GM12891 (cell line): ENCODE results near the gene TRIM8.

Experiments
- DNase-seq: peaks from one replicate; pipeline ENCODE4 v3.0.0; 2011; ENCODE audit warnings: low spot score; ENCODE audit not compliant: insufficient read length
- FAIRE-seq: peaks from 2 replicates; lab custom pipeline; 2011; peaks lifted over from hg19 to GRCh38; lab: Jason Lieb, UNC
- PAX5 ChIP-seq: IDR thresholded peaks from 2 replicates; pipeline ENCODE4 v1.6.1; 2011; ENCODE audit warnings: low read length, moderate library complexity, mild to moderate bottlenecking; ENCODE audit not compliant: insufficient read depth, severe bottlenecking
- POLR2A ChIP-seq: IDR thresholded peaks from 2 replicates; pipeline ENCODE4 v1.6.1; 2011; ENCODE audit warnings: low read depth, low read length, control low read depth
- POLR2AphosphoS5 ChIP-seq: IDR thresholded peaks from 2 replicates; pipeline ENCODE4 v1.6.1; 2011; ENCODE audit warnings: low read depth, low read length, control low read depth
- POU2F2 ChIP-seq: IDR thresholded peaks from 2 replicates; pipeline ENCODE4 v1.6.1; 2011; ENCODE audit warnings: low read depth, mild to moderate bottlenecking, control low read depth, low read length, moderate library complexity
- SPI1 ChIP-seq: IDR thresholded peaks from 2 replicates; pipeline ENCODE4 v1.6.1; 2011; ENCODE audit warnings: low read depth, low read length, control low read depth
- TAF1 ChIP-seq: IDR thresholded peaks from 2 replicates; pipeline ENCODE4 v1.6.1; 2011; ENCODE audit warnings: low read depth, low read length, control low read depth

Gene TRIM8

GRCh38 chr10:102648269-102648888, 4.1 kb downstream of the TRIM8 start:
- DNase-seq (no peak), FAIRE-seq (peak; percentile 45)
- TF ChIP-seq POLR2A (no peak; the same call in 1 of the 2 replicates), SPI1 (no peak), TAF1 (no peak), PAX5 (no peak), POU2F2 (no peak), POLR2AphosphoS5 (no peak)

DNA sequence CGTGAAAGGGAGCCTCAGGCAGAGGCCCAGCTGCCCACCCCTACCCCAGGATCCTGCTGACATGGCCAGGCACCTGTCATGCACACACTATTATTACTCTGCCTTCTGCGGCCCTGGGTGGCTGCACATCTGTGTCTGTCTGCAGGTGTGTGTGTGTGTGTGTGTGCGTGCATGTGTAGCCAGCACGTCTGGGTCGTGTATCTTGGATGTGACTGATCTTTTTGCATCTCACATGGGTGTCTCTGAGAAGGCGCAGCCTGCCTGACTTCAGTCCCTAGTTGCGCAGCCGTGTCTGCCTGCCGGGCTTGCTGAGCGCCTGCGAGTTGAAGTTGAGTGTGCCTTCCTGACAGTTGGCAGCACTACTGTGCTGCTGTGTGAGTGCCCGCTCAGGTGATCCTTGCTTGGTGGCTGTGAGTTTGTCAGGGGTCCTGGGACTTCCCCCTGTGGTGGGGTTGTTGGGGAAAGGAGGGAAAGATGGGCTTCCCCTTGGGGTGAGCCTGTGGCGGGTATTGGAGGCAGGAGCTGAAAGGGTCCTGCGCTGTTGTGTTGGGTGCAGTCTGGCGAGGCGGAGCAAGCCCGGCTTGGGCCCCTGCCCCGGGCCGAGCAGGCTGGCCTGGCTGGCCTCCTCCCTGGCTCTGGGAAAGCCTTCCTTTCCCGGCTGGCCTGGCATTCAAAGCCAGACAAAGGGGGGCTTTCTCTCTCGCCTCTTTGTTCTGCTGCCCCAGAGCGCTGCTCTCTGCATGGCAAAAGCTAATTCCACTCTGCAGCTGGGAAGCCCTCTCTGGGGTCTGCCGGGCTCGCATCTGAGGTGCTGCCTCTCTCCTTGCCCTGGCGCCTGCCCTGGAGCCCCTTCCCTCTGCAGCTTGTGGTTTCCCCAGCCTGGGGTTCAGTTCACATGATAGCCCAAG, 4.9 kb downstream of the TRIM8 start:
- TF ChIP-seq POU2F2 (no peak), SPI1 (no peak), POLR2A (no peak), TAF1 (no peak), POLR2AphosphoS5 (no peak), PAX5 (no peak)
- FAIRE-seq (peak; percentile 81), DNase-seq (no peak)

DNA sequence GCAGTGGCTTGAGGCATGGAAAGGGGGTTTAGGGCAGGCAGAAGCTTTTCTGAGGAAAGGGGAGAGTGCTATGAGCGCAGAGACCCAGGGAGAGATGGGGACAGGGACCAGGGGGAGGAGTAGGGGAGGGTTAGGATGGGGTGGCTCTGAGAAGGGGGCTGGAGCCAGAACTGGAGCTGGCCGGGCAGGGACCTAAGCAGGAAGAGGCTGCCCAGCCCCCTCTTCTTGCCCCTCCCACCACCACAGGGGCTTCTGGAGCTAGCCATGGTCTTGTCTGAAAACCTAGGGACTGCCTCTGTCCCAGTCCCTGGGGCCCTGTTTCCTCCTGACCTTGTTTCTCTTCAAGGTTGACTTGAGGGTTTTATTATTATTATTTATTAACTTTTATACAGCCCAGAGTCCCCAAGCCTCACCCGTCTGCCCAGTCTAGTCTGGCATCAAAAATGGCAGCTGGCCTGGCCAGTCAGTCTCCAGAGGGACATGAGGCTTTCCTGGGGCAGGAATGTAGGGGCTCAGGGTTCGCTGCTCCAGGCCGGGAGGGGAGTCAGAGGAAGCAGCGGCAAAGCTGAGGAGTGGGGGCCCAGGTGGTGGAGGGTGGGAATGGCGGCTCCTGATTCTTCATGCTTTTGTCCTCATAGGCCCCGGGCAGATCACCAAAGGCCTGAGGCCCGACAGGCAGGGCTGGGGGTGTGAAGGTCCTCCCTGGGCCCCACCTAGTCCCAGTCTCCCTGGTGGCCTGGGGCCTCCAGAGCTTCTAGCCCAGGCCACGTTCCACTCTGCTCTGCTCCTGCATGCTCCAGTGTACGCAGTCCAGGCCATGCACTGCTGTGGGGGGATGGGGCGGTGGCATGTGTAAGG, 5.7 kb downstream of the TRIM8 start:
- no peak for TF ChIP-seq TAF1
- no peak for TF ChIP-seq POLR2A
- no peak for TF ChIP-seq SPI1
- no peak for TF ChIP-seq POU2F2
- FAIRE-seq (no peak), DNase-seq (no peak)

GRCh38 chr10:102650655-102651454, 6.6 kb downstream of the TRIM8 start:
- TF ChIP-seq PAX5 = no peak
- no peak for TF ChIP-seq POLR2AphosphoS5
- peak; percentile 91 for TF ChIP-seq SPI1
- no peak for TF ChIP-seq POU2F2
- TF ChIP-seq TAF1 = no peak
- no peak for TF ChIP-seq POLR2A
- FAIRE-seq (peak; percentile 80), DNase-seq (no peak)

DNA sequence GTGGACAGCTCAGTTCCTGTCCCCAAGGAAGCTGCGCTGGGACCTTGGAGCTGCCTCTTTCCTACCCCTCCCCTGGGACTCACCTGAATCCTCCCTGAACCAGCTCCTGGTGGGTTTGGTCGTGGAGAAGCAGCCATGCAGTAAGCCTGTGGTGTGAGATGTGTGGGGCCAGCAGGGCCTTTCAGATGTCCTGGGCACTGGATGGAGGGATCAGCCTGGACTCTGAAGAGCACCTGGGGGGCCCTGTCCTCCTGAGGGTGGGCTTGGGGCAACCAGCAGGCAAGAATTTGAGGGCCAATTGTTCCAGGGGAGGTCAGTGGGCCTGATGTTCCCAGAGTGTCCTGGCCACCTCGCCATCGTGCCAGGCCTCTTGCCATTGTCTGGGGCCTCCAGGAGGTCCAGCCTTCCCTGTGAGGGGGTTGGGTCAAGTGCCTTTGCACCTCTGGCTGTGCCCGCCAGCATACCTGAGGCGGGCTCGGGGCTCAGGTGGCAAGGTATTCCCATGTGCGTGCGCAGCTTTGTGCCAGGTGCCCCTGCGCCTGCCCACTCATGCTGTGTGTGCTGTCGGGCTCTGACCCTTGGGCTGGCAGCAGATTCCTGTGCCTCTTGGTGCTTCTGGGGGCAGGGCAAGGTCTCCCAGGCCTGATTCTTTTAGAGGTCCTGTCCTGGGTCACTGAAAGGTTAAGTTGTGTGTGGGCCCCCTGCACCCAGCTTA, 7.3 kb downstream of the TRIM8 start:
- peak; percentile 72 for FAIRE-seq
- no peak for TF ChIP-seq SPI1
- no peak for TF ChIP-seq POLR2A
- no peak for TF ChIP-seq PAX5
- no peak for TF ChIP-seq POU2F2
- no peak for TF ChIP-seq TAF1
- no peak for TF ChIP-seq POLR2AphosphoS5
- DNase-seq = no peak

DNA sequence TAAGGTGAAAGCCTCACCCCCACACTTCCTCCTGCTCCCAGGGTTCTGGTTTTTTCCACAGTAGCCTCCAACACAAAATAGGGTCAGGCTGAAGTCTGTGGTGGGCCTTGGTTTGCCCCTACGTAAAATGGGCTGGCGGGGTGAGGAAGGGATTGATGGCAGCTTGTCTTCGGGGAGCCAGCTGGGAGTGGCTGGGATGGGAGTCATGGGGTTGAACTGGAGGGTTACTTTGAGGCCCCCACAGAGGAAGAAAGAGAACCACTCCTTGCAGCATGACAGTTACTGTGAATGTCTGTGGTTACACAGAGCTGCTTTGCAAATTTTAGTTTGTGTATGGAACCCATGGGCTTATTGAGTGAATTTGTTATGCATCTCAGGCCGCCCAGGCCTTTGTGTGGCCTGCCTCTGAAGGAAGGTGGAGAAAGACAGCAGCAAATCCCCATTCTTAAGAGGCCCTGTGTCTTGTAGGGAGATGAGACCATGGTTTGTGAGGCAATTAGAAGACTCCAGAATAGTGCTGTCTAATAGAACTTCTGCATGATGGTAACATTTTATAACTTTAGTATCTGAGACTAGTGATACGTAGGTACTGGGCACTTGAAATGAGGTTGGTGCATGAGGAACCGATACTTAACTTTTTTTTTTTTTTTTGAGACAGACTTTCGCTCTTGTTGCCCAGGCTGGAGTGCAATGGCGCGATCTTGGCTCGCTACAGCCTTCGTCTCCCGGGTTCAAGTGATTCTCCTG, 8.1 kb downstream of the TRIM8 start:
- TF ChIP-seq PAX5 = no peak
- no peak for TF ChIP-seq POLR2AphosphoS5
- no peak for TF ChIP-seq TAF1
- 0 out of 2 replicates have a peak, but pooled peaks have one; percentile 10 for TF ChIP-seq POU2F2
- TF ChIP-seq SPI1 = peak; percentile 85
- TF ChIP-seq POLR2A = no peak
- FAIRE-seq (peak; percentile 97), DNase-seq (no peak)

DNA sequence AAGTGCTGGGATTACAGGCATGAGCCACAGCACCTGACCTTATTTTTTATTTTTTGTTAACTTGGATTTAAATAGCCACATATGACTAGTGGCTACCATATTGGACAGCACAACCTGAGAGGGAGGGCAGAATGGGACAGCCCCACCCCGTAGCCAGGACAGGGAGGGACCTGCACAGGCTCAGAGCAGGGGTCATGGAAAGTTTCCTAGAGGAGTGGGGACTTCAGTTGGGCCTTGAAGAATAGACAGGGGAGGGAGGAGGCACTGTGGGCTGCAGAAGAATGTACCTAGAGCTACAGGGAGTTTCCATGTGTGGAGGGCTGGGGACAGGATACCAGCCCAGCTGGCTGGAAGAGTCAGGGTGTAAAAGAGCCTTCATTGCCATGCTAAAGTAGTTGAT, 8.8 kb downstream of the TRIM8 start:
- TF ChIP-seq PAX5 (no peak), POLR2A (no peak), SPI1 (no peak), TAF1 (no peak), POLR2AphosphoS5 (no peak), POU2F2 (no peak)
- FAIRE-seq (peak; percentile 85), DNase-seq (no peak)
